Neutrophil (primary cell): ENCODE measurements around the gene CCDC190.

ENCODE experiments used
- H3K27ac ChIP-seq: fragments of 200-600 bp; sonication (generic); 2 replicates; pipeline ENCODE4 v1.5.1; 2016; ENCODE audit warnings: mild to moderate bottlenecking, moderate library complexity
- H3K27me3 ChIP-seq: fragments of 200-600 bp; sonication (generic); 2 replicates; pipeline ENCODE4 v1.6.0; 2016; ENCODE audit warnings: mild to moderate bottlenecking
- H3K36me3 ChIP-seq: fragments of 200-600 bp; sonication (generic); 2 replicates; pipeline ENCODE4 v1.5.1; 2017
- H3K4me1 ChIP-seq, 2 experiments: fragments of 200-600 bp in 1 of 2; sonication (generic) in 1 of 2; 1 replicate in 1 of 2; 2 replicates in 1 of 2; pipeline versions ENCODE4 v1.5.1 to v1.6.1; 2013 to 2016; ENCODE audit warnings: low read depth in 1 of 2, low read length in 1 of 2, mild to moderate bottlenecking in 1 of 2, moderate library complexity in 1 of 2; ENCODE audit not compliant: control insufficient read depth in 1 of 2, insufficient read depth in 1 of 2
- H3K4me3 ChIP-seq, 2 experiments: fragments of 200-600 bp in 1 of 2; sonication (generic) in 1 of 2; 1 replicate in 1 of 2; 2 replicates in 1 of 2; pipeline ENCODE4 v1.5.1; 2013 to 2016; ENCODE audit warnings: low read depth in 1 of 2, low read length in 1 of 2, mild to moderate bottlenecking in 1 of 2, moderate library complexity in 1 of 2
- H3K9me3 ChIP-seq: fragments of 200-600 bp; sonication (generic); 2 replicates; pipeline ENCODE4 v1.5.1; 2016
- TF ChIP-seq, protein P1 (sequence below): fragments of 200-600 bp; sonication (generic); IDR thresholded peaks from 2 replicates; pipeline ENCODE4 v1.5.1; 2016; ENCODE audit warnings: antibody characterized with exemption

The CCDC190 gene

GRCh38 chr1:162868972-162869371 lies 8.0 kb upstream of the CCDC190 start:
- peaks cover 23% of the 10 kb centered on the region for H3K27me3 ChIP-seq
- H3K4me1 ChIP-seq: no peaks in the 10 kb centered on the region
- no peak overlapping the region for H3K27ac ChIP-seq
- H3K36me3 ChIP-seq: no peaks in the 10 kb centered on the region
- TF ChIP-seq, protein P1, sequence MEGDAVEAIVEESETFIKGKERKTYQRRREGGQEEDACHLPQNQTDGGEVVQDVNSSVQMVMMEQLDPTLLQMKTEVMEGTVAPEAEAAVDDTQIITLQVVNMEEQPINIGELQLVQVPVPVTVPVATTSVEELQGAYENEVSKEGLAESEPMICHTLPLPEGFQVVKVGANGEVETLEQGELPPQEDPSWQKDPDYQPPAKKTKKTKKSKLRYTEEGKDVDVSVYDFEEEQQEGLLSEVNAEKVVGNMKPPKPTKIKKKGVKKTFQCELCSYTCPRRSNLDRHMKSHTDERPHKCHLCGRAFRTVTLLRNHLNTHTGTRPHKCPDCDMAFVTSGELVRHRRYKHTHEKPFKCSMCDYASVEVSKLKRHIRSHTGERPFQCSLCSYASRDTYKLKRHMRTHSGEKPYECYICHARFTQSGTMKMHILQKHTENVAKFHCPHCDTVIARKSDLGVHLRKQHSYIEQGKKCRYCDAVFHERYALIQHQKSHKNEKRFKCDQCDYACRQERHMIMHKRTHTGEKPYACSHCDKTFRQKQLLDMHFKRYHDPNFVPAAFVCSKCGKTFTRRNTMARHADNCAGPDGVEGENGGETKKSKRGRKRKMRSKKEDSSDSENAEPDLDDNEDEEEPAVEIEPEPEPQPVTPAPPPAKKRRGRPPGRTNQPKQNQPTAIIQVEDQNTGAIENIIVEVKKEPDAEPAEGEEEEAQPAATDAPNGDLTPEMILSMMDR: no peak
- no peaks in the 10 kb centered on the region for H3K9me3 ChIP-seq
- H3K4me3 ChIP-seq: no peak overlapping the region

DNA sequence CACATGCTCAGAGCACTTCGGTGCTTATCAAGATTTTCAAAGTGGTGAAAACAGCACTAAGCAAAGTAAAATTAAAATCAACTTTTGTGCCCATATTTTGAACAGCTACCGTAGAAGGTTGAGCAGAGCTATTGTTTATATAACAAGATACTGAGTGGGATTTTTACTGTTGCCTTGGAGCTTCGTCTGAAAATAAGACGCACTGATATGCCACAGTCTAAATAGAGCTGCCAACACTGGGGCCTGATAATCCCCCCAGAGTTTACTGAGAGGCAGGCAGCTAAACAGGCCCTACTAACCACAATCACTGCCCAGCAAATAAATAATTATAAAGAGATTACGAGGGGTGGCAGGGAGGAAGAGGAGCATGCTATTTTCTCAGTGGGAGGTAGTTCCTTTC lies 650 bp upstream of the CCDC190 start:
- Histone ChIP-seq H3K27ac (no peak overlapping the region), H3K4me3 (no peak overlapping the region), H3K4me1 (no peaks in the 10 kb centered on the region), H3K36me3 (no peaks in the 10 kb centered on the region), H3K27me3 (peaks cover 27% of the 10 kb centered on the region), H3K9me3 (no peaks in the 10 kb centered on the region)
- TF ChIP-seq, protein P1: no peak

- no peak overlapping the region for H3K27ac ChIP-seq
- H3K4me3 ChIP-seq: no peak overlapping the region
- TF ChIP-seq, protein P1: no peak
- no peaks in the 10 kb centered on the region for H3K4me1 ChIP-seq
- H3K36me3 ChIP-seq: no peaks in the 10 kb centered on the region
- H3K27me3 ChIP-seq: peaks cover 33% of the 10 kb centered on the region
- no peaks in the 10 kb centered on the region for H3K9me3 ChIP-seq
These were observed 1.8 kb downstream of the CCDC190 start for GRCh38 chr1:162859191-162859590.

DNA sequence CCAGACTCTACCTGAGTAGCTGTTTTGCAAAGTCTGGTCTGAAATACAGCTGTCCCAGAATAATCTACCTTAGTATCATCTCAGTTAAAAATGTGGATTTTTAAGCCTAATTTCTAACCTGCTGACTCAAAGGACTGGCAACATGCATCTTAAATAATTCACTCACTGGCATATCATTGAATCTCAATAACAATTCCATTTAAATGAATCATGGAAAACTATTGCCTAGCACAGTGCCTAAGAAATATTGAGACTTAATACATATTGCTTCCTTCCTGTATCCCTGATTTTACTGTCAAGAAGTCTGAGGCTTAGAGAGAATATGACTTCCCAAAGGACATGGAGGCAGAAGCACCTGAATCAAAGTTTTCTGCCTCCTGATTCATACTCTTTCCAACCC lies 3.1 kb downstream of the CCDC190 start:
- no peaks in the 10 kb centered on the region for H3K9me3 ChIP-seq
- H3K27ac ChIP-seq: no peak overlapping the region
- no peak overlapping the region for H3K4me3 ChIP-seq
- no peaks in the 10 kb centered on the region for H3K4me1 ChIP-seq
- no peaks in the 10 kb centered on the region for H3K36me3 ChIP-seq
- peaks cover 31% of the 10 kb centered on the region for H3K27me3 ChIP-seq
- TF ChIP-seq, protein P1: no peak

DNA sequence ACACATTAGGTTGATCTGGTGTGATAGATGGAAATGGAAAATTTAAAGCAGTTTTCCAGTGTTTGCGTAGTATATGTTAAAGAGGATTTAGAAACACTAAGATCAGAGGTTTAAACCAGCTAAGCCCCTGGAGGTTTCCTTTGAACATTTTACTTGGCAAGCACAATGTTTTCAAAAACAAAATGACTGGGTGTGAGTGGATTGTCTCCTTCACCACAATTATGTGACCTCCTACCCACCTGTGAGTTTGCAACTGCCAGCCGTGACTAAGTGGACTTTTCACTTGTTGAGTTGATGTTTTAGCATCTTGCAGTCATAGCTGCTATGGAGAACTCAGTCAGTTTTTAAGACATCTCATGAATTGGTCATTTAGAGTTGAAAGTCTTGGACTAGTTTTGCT lies 4.7 kb downstream of the CCDC190 start:
- peaks cover 15% of the 10 kb centered on the region for H3K27me3 ChIP-seq
- TF ChIP-seq, protein P1: no peak
- no peaks in the 10 kb centered on the region for H3K4me1 ChIP-seq
- no peak overlapping the region for H3K4me3 ChIP-seq
- H3K9me3 ChIP-seq: no peaks in the 10 kb centered on the region
- H3K27ac ChIP-seq: no peak overlapping the region
- H3K36me3 ChIP-seq: no peaks in the 10 kb centered on the region
